GM12878 (cell line): Measurements from ENCODE around the gene CERT1. TPM values are rescaled to one million over a fixed set of nuclear protein-coding genes. Genes with fewer than 3 reads are reported as not detected.

Source experiments
- ATAC-seq: fragments of 200-7000 bp; cut with Tn5 transposase; 3 replicates; pipeline ENCODE4 v1.9.1; 2020; ENCODE audit warnings: mild to moderate bottlenecking, moderate library complexity
- BruUV-seq: library from RNA; stranded (reverse); fragments of 400-500 nt; replicated peaks from 2 replicates; lab custom pipeline; 2021; lab: Mats Ljungman, UMichigan
- CTCF ChIA-PET: fragments of 300-600 bp; sonication (Branson Sonifier 250); formaldehyde crosslinking; extraction: SDS; loops from one replicate; lab custom pipeline; 2021; ENCODE audit warnings: inconsistent platforms; lab: Yijun Ruan, JAX
- POLR2A ChIA-PET: fragments of 350-600 bp; formaldehyde crosslinking; extraction: SDS; loops from one replicate; lab custom pipeline; 2021; ENCODE audit warnings: inconsistent platforms; lab: Charles Lee
- RAD21 ChIA-PET: fragments of 300-600 bp; sonication (Branson Sonifier 250); formaldehyde crosslinking; loops from one replicate; lab custom pipeline; 2023; ENCODE audit warnings: antibody characterized with exemption; ENCODE audit not compliant: unreplicated experiment; lab: Charles Lee
- SMC1A ChIA-PET: fragments of 300-600 bp; sonication (Branson Sonifier 250); formaldehyde crosslinking; loops from one replicate; lab custom pipeline; 2023; ENCODE audit not compliant: unreplicated experiment, uncharacterized antibody; lab: Charles Lee
- DNase-seq: peaks from one replicate; pipeline ENCODE4 v3.0.0-alpha.2; 2011; ENCODE audit warnings: low read depth, low spot score
- FAIRE-seq: peaks from 3 replicates; lab custom pipeline; 2011; peaks lifted over from hg19 to GRCh38; lab: Jason Lieb, UNC
- H2AFZ ChIP-seq: 2 replicates; pipeline ENCODE4 v1.6.0; 2011; ENCODE audit warnings: low read depth, low read length, control low read depth; ENCODE audit not compliant: control insufficient read depth
- H3K27ac ChIP-seq: 2 replicates; pipeline ENCODE4 v1.5.1; 2011; ENCODE audit warnings: control low read depth; ENCODE audit not compliant: control insufficient read depth, insufficient read depth
- H3K27me3 ChIP-seq, 2 experiments: replicated peaks in 1 of 2; 2 replicates each; pipeline versions ENCODE4 v1.6.0 to v1.6.1; 2011; ENCODE audit warnings: low read length in 1 of 2; ENCODE audit not compliant: control insufficient read depth in 2 of 2, insufficient read depth in 2 of 2
- H3K36me3 ChIP-seq, 2 experiments: 2 replicates each; pipeline ENCODE4 v1.5.1; 2011; ENCODE audit warnings: low read length in 1 of 2; ENCODE audit not compliant: control insufficient read depth in 2 of 2, insufficient read depth in 2 of 2
- H3K4me1 ChIP-seq: 2 replicates; pipeline ENCODE4 v1.6.1; 2011; ENCODE audit warnings: mild to moderate bottlenecking, low read length, moderate library complexity, mixed read lengths; ENCODE audit not compliant: control insufficient read depth, insufficient read depth
- H3K4me2 ChIP-seq: 2 replicates; pipeline ENCODE4 v1.6.0; 2011; ENCODE audit warnings: control low read depth; ENCODE audit not compliant: control insufficient read depth, insufficient read depth
- H3K4me3 ChIP-seq: fragments of 200-600 bp; sonication (generic); 2 replicates; pipeline ENCODE4 v1.5.1; 2016
- H3K79me2 ChIP-seq: 2 replicates; pipeline ENCODE4 v1.6.0; 2011; ENCODE audit warnings: low read length; ENCODE audit not compliant: control insufficient read depth, insufficient read depth
- H3K9ac ChIP-seq: 2 replicates; pipeline ENCODE4 v1.8.0; 2011; ENCODE audit warnings: low read length, control low read depth, mixed read lengths; ENCODE audit not compliant: control insufficient read depth, insufficient read depth
- H3K9me3 ChIP-seq: replicated peaks from 3 replicates; pipeline ENCODE4 v1.5.1; 2011; ENCODE audit warnings: mild to moderate bottlenecking, low read length; ENCODE audit not compliant: control insufficient read depth, insufficient read depth
- H4K20me1 ChIP-seq: 2 replicates; pipeline ENCODE4 v1.6.0; 2011; ENCODE audit not compliant: control insufficient read depth, insufficient read depth
- EED ChIP-seq: sonication (generic); IDR thresholded peaks from 2 replicates; pipeline ENCODE4 v1.6.1; 2016; ENCODE audit warnings: antibody characterized with exemption, low read depth
- ETV6 ChIP-seq, 2 experiments: fragments of 450-650 bp in 1 of 2; IDR thresholded peaks in 1 of 2; conservative IDR thresholded peaks in 1 of 2; 2 replicates each; pipeline ENCODE4 v1.6.1; 2014; ENCODE audit warnings: antibody characterized with exemption in 1 of 2, borderline replicate concordance in 1 of 2, low read depth in 1 of 2, mild to moderate bottlenecking in 1 of 2, moderate library complexity in 1 of 2
- HDGF ChIP-seq: fragments of 450-650 bp; IDR thresholded peaks from 2 replicates; pipeline ENCODE4 v1.6.1; 2016; ENCODE audit warnings: antibody characterized with exemption
- NFIC ChIP-seq: IDR thresholded peaks from 2 replicates; pipeline ENCODE4 v1.6.1; 2012; ENCODE audit warnings: low read depth, mild to moderate bottlenecking, inconsistent platforms, low read length, moderate library complexity
- NR2C1 ChIP-seq: fragments of 450-650 bp; IDR thresholded peaks from 2 replicates; pipeline ENCODE4 v1.6.1; 2017; ENCODE audit warnings: antibody characterized with exemption, mild to moderate bottlenecking, moderate library complexity
- WGBS: methylation state at CpG from one replicate; pipeline ENCODE4 v1.1.6; 2016; ENCODE audit warnings: low lambda C conversion rate; ENCODE audit not compliant: insufficient replicate concordance, insufficient coverage; ENCODE audit errors: missing lambda C conversion rate; 5-methylcytosine and 5-hydroxymethylcytosine counted together
- in situ Hi-C: fragments of 300-500 bp; cut with MboI; formaldehyde crosslinking; loops from 9 replicates; pipeline ENCODE4 v1.14.3; 2018; ENCODE audit warnings: mixed read lengths
- intact Hi-C: fragments of 100-400 bp; cut with micrococcal nuclease; formaldehyde crosslinking; loops from one replicate; pipeline ENCODE4 v1.14.2; 2022; ENCODE audit not compliant: unreplicated experiment
- polyA plus RNA-seq, 11 experiments: library from polyadenylated mRNA; depleted of rRNA in 4 of 11; unstranded in 6 of 11; stranded (reverse) in 5 of 11; fragments of >200 nt; fragmentation: Nextera tagmentation in 4 of 11; fragmentation: Illumina TruSeq in 1 of 11; extraction: Ambion mirVana in 4 of 11; extraction: Trizol in 1 of 11; gene quantifications; 1 replicate in 1 of 11; 2 replicates in 10 of 11; pipeline versions ENCODE4 v1.2.1 to v1.2.3, GENCODE V29; 2011 to 2016; ENCODE audit warnings: inconsistent platforms in 2 of 11, missing spikeins in 2 of 11, low read depth in 1 of 11
- total RNA-seq, 4 experiments: library from RNA; depleted of rRNA in 3 of 4; stranded (reverse); fragments of >200 nt in 3 of 4; fragmentation: Illumina TruSeq in 1 of 4; extraction: Trizol in 1 of 4; gene quantifications; 2 replicates each; pipeline versions ENCODE4 v1.2.1 to v1.2.3, GENCODE V29; 2013 to 2021
- TF ChIP-seq, protein P1 (sequence below): fragments of 450-650 bp; IDR thresholded peaks from 2 replicates; pipeline ENCODE4 v1.6.1; 2017; ENCODE audit warnings: mild to moderate bottlenecking, low read depth, inconsistent platforms; ENCODE audit not compliant: poor library complexity, severe bottlenecking
- TF ChIP-seq, protein P2 (sequence below): IDR thresholded peaks from 2 replicates; pipeline ENCODE4 v1.6.1; 2012; ENCODE audit warnings: low read depth, low read length, improper control_type of control experiment

CERT1 gene
- total and polyA plus RNA-seq, 10 of the 15 experiments (the other 5 are each of a cell fraction or from before 2014, with no cell fraction given), result 7.7 to 36.7 (median 25.6) TPM

DNA sequence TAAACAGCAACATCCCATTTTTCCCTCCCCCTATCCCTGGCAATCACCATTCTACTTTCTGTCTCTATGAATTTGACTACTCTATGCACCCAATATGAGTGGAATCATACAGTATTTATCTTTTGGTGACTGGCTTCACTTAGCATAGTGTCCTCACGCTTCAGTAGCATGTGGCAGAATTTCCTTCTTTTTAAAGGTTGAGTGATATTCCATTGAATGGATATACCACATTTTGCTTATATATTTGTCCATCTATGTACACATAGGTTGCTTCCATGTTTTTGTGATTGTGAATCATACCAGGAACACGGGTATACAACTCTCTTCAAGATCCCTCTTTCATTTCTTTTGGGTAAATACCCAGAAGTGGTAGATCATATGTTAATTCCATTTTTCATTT lies 69.9 kb downstream of the CERT1 start (continued):
- no peak for TF ChIP-seq HDGF

DNA sequence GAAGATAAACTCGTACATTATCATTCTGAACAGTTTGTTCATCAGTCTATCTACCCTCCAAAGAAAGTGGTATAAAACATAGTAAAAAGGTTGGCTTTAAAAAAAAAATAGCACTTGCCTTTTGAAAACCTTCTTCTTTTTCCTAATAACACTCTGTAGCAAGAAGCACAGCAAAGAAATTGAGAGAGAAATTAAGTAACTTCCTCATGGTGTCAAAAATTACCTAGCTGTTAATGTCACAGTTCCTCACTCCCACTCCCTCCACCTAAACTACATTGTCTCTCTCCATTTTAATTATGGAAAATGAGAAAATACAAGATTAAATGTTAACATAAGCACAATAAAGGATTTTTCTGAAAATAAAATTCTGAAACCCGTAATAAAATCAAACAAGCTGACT lies 72.2 kb downstream of the CERT1 start:
- SMC1A ChIA-PET, result interaction anchor here (0.6 to 2.1 kb wide), 4 partner anchors 16 to 244 kb away, joined by 3 to 6 read pairs (median 4); no protein-coding TSS in a partner anchor
- RAD21 ChIA-PET, result interaction anchor here (1.1 kb wide), 1 partner anchor 137 kb away, joined by 5 read pairs; no protein-coding TSS in a partner anchor
- Histone ChIP-seq H3K9ac (no peak overlapping the region), H3K9me3 (peaks cover 3% of the 10 kb centered on the region; the same call in 2 of the 3 replicates), H3K79me2 (no peaks in the 10 kb centered on the region; the same call in none of the 2 replicates), H3K4me3 (no peak overlapping the region), H4K20me1 (no peaks in the 10 kb centered on the region), H3K4me2 (no peak overlapping the region), H3K27ac (no peak overlapping the region), H3K36me3 (peaks cover 0 to 2% of the 10 kb centered on the region in 2 experiments; a peak in 1 of 4 replicates), H3K4me1 (no peaks in the 10 kb centered on the region), H2AFZ (no peak overlapping the region), H3K27me3 (no peaks in the 10 kb centered on the region)
- CTCF ChIA-PET, result interaction anchor here (1.2 kb wide), 1 partner anchor 203 kb away, joined by 3 read pairs; the partner anchor contains the start of gene ANKRD31
- POLR2A ChIA-PET, result interaction anchor here (1.8 kb wide), 1 partner anchor 136 kb away, joined by 3 read pairs; no protein-coding TSS in a partner anchor
- in situ Hi-C loops (no loop called here), intact Hi-C loops (loop anchor here (10.0 kb wide), 1 partner anchor 146 kb away; no protein-coding TSS in a partner anchor)
- no TSS peak for BruUV-seq
- DNase-seq (no peak), ATAC-seq (no peak), FAIRE-seq (no peak)
- no peak for TF ChIP-seq NR2C1
- WGBS, result 97% methylated on average over 2 of the region's 2 CpGs

DNA sequence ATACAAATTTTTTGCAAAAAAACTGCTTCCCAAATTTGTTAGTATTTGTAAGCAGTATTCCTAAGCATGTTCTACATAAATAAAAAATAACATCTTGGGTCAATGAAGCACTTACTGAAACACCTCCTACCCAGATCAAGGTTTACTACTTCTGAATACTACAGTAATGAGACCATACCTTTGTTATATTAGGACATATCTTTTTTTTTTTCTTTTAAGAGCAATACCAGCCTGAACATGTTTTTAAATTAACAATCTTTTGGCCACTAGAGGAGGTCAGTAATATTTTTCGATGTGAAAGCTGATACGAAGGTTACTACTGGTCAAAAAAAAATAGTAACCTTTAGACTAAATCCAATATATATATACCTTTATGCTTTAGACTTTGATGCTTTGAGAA lies 72.7 kb downstream of the CERT1 start:
- intact Hi-C loops, result loop anchor here (10.0 kb wide), 1 partner anchor 146 kb away; no protein-coding TSS in a partner anchor
- RAD21 ChIA-PET, result no interaction called here
- 100% methylated on average over 2 of the region's 2 CpGs for WGBS
- FAIRE-seq (no peak), DNase-seq (no peak), ATAC-seq (no peak)
- H3K79me2 ChIP-seq, result no peaks in the 10 kb centered on the region; the same call in none of the 2 replicates
- CTCF ChIA-PET, result interaction anchor here (1.2 kb wide), 1 partner anchor 203 kb away, joined by 3 read pairs; the partner anchor contains the start of gene ANKRD31
- POLR2A ChIA-PET, result interaction anchor here (1.8 kb wide), 1 partner anchor 137 kb away, joined by 3 read pairs; no protein-coding TSS in a partner anchor
- no peaks in the 10 kb centered on the region for H3K4me1 ChIP-seq
- in situ Hi-C loops, result no loop called here
- no peak overlapping the region for H3K9ac ChIP-seq
- H2AFZ ChIP-seq, result no peak overlapping the region
- H3K27me3 ChIP-seq, result no peaks in the 10 kb centered on the region
- no peaks in the 10 kb centered on the region for H4K20me1 ChIP-seq
- H3K4me3 ChIP-seq, result no peak overlapping the region
- BruUV-seq, result no TSS peak
- peaks cover 3% of the 10 kb centered on the region; the same call in 2 of the 3 replicates for H3K9me3 ChIP-seq
- peaks cover 0 to 2% of the 10 kb centered on the region in 2 experiments; a peak in 1 of 4 replicates for H3K36me3 ChIP-seq
- H3K4me2 ChIP-seq, result no peak overlapping the region
- SMC1A ChIA-PET, result interaction anchor here (1.2 to 2.1 kb wide), 2 partner anchors 16 to 66 kb away, joined by 3 to 6 read pairs; no protein-coding TSS in a partner anchor
- no peak overlapping the region for H3K27ac ChIP-seq
- TF ChIP-seq, protein P1, sequence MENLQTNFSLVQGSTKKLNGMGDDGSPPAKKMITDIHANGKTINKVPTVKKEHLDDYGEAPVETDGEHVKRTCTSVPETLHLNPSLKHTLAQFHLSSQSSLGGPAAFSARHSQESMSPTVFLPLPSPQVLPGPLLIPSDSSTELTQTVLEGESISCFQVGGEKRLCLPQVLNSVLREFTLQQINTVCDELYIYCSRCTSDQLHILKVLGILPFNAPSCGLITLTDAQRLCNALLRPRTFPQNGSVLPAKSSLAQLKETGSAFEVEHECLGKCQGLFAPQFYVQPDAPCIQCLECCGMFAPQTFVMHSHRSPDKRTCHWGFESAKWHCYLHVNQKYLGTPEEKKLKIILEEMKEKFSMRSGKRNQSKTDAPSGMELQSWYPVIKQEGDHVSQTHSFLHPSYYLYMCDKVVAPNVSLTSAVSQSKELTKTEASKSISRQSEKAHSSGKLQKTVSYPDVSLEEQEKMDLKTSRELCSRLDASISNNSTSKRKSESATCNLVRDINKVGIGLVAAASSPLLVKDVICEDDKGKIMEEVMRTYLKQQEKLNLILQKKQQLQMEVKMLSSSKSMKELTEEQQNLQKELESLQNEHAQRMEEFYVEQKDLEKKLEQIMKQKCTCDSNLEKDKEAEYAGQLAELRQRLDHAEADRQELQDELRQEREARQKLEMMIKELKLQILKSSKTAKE, result no peak
- TF ChIP-seq ETV6 (conservative IDR thresholded peaks at IDR 0.05 in 1 of 2, IDR thresholded peaks at IDR 0.05 in 1 of 2; ENCODE audit: borderline replicate concordance in 1 of 2, low read depth in 1 of 2), result no peak
- TF ChIP-seq, protein P2, sequence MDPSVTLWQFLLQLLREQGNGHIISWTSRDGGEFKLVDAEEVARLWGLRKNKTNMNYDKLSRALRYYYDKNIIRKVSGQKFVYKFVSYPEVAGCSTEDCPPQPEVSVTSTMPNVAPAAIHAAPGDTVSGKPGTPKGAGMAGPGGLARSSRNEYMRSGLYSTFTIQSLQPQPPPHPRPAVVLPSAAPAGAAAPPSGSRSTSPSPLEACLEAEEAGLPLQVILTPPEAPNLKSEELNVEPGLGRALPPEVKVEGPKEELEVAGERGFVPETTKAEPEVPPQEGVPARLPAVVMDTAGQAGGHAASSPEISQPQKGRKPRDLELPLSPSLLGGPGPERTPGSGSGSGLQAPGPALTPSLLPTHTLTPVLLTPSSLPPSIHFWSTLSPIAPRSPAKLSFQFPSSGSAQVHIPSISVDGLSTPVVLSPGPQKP, result no peak
- TF ChIP-seq EED, result no peak
- no peak for TF ChIP-seq NFIC
